Mesenchymal stem cell (in vitro differentiated cells and primary cell): Measurements from ENCODE around the gene CSTF3.

Experiments used
- DNase-seq: peaks from one replicate; pipeline ENCODE4 v3.0.0-alpha.2; 2013
- H2AFZ ChIP-seq: one replicate; pipeline ENCODE4 v1.6.1; 2013; ENCODE audit warnings: low read depth, mild to moderate bottlenecking, control low read depth, inconsistent platforms, low read length, moderate library complexity
- H2AK5ac ChIP-seq: 2 replicates; pipeline ENCODE4 v1.6.1; 2013; ENCODE audit warnings: low read length, moderate library complexity, mild to moderate bottlenecking, inconsistent platforms; ENCODE audit not compliant: severe bottlenecking
- H2BK120ac ChIP-seq: one replicate; pipeline ENCODE4 v1.6.1; 2013; ENCODE audit warnings: low read depth, mild to moderate bottlenecking, inconsistent platforms, low read length, moderate library complexity
- H2BK12ac ChIP-seq, 2 experiments: one replicate each; pipeline ENCODE4 v1.6.1; 2013; ENCODE audit warnings: inconsistent platforms in 2 of 2, low read length in 2 of 2, mild to moderate bottlenecking in 2 of 2, moderate library complexity in 2 of 2, control low read depth in 1 of 2
- H2BK15ac ChIP-seq: one replicate; pipeline ENCODE4 v1.6.1; 2013; ENCODE audit warnings: mild to moderate bottlenecking, low read depth, inconsistent platforms; ENCODE audit not compliant: poor library complexity, severe bottlenecking
- H2BK5ac ChIP-seq: 2 replicates; pipeline ENCODE4 v1.6.1; 2013; ENCODE audit warnings: low read depth, mild to moderate bottlenecking, low read length, control low read depth, inconsistent platforms; ENCODE audit not compliant: poor library complexity, severe bottlenecking
- H3K14ac ChIP-seq, 2 experiments: one replicate each; pipeline ENCODE4 v1.6.1; 2013; ENCODE audit warnings: inconsistent platforms in 2 of 2, low read length in 2 of 2, control low read depth in 1 of 2, mild to moderate bottlenecking in 1 of 2, moderate library complexity in 1 of 2
- H3K18ac ChIP-seq, 2 experiments: one replicate each; pipeline ENCODE4 v1.6.1; 2013; ENCODE audit warnings: inconsistent platforms in 2 of 2, low read length in 2 of 2, control low read depth in 1 of 2, low read depth in 1 of 2, mild to moderate bottlenecking in 1 of 2
- H3K23ac ChIP-seq, 2 experiments: one replicate each; pipeline ENCODE4 v1.6.1; 2013; ENCODE audit warnings: inconsistent platforms in 2 of 2, low read length in 2 of 2, mild to moderate bottlenecking in 2 of 2, moderate library complexity in 2 of 2, control low read depth in 1 of 2
- H3K27ac ChIP-seq: 2 replicates; pipeline ENCODE4 v1.5.1; 2013; ENCODE audit warnings: mild to moderate bottlenecking, moderate library complexity, low read length, control low read depth, inconsistent platforms; ENCODE audit not compliant: poor library complexity, severe bottlenecking
- H3K27me3 ChIP-seq, 2 experiments: 2 replicates each; pipeline versions ENCODE4 v1.6.1 to v1.7.0; 2013; ENCODE audit warnings: low read length in 2 of 2, mild to moderate bottlenecking in 2 of 2, moderate library complexity in 2 of 2, control low read depth in 1 of 2, inconsistent platforms in 1 of 2; ENCODE audit not compliant: control insufficient read depth in 1 of 2, insufficient read depth in 1 of 2
- H3K36me3 ChIP-seq, 2 experiments: 2 replicates each; pipeline versions ENCODE4 v1.6.1 to v1.7.0; 2013; ENCODE audit warnings: low read length in 2 of 2, control low read depth in 1 of 2, inconsistent platforms in 1 of 2, low read depth in 1 of 2, mild to moderate bottlenecking in 1 of 2; ENCODE audit not compliant: insufficient read depth in 2 of 2, control insufficient read depth in 1 of 2
- H3K4ac ChIP-seq, 2 experiments: one replicate each; pipeline ENCODE4 v1.6.1; 2013; ENCODE audit warnings: inconsistent platforms in 2 of 2, low read length in 2 of 2, mild to moderate bottlenecking in 2 of 2, moderate library complexity in 2 of 2, control low read depth in 1 of 2, low read depth in 1 of 2
- H3K4me1 ChIP-seq: 2 replicates; pipeline ENCODE4 v1.6.1; 2013; ENCODE audit warnings: low read depth, low read length, control low read depth; ENCODE audit not compliant: control insufficient read depth, insufficient read depth
- H3K4me2 ChIP-seq: 2 replicates; pipeline ENCODE4 v1.6.1; 2013; ENCODE audit warnings: low read length, mild to moderate bottlenecking, inconsistent platforms; ENCODE audit not compliant: poor library complexity, severe bottlenecking
- H3K4me3 ChIP-seq, 2 experiments: 2 replicates each; pipeline versions ENCODE4 v1.5.1 to v1.7.0; 2013; ENCODE audit warnings: low read length in 2 of 2, mild to moderate bottlenecking in 2 of 2, control low read depth in 1 of 2, low read depth in 1 of 2; ENCODE audit not compliant: insufficient read depth in 1 of 2
- H3K79me1 ChIP-seq: replicated peaks from 2 replicates; pipeline ENCODE4 v1.6.1; 2013; ENCODE audit warnings: mild to moderate bottlenecking, control low read depth, low read length, inconsistent platforms; ENCODE audit not compliant: poor library complexity, severe bottlenecking
- H3K9ac ChIP-seq: 2 replicates; pipeline ENCODE4 v1.7.0; 2013; ENCODE audit warnings: mild to moderate bottlenecking, low read length, moderate library complexity
- H3K9me3 ChIP-seq: 2 replicates; pipeline ENCODE4 v1.7.0; 2013; ENCODE audit warnings: mild to moderate bottlenecking, low read length; ENCODE audit not compliant: control insufficient read depth
- H4K8ac ChIP-seq: one replicate; pipeline ENCODE4 v1.6.1; 2013; ENCODE audit warnings: inconsistent platforms, mild to moderate bottlenecking, low read length, moderate library complexity
- H4K91ac ChIP-seq: one replicate; pipeline ENCODE4 v1.6.1; 2013; ENCODE audit warnings: mild to moderate bottlenecking, low read length, inconsistent platforms
- WGBS: methylation state at CpG from one replicate; pipeline ENCODE4 v1.1.7; 2013; ENCODE audit warnings: mixed read lengths; 5-methylcytosine and 5-hydroxymethylcytosine counted together

CSTF3 gene

GRCh38 chr11:33044285-33044756, 117.0 kb downstream of the CSTF3 start:
- H3K9ac ChIP-seq, result no peak overlapping the region
- H3K27me3 ChIP-seq, result no peaks in the 10 kb centered on the region
- DNase-seq, result no peak
- H3K27ac ChIP-seq, result no peak overlapping the region
- H3K9me3 ChIP-seq, result peaks cover 5% of the 10 kb centered on the region
- H4K91ac ChIP-seq, result no peak overlapping the region
- H2AFZ ChIP-seq, result no peak overlapping the region
- 98% methylated on average over 2 of the region's 4 CpGs for WGBS
- no peak overlapping the region for H2BK12ac ChIP-seq
- no peak overlapping the region for H3K23ac ChIP-seq
- peaks cover 24% of the 10 kb centered on the region for H3K79me1 ChIP-seq
- peaks cover 1% of the 10 kb centered on the region for H3K4me1 ChIP-seq
- no peak overlapping the region for H3K4ac ChIP-seq
- no peak overlapping the region for H3K18ac ChIP-seq
- H2BK5ac ChIP-seq, result no peak overlapping the region
- H2BK15ac ChIP-seq, result no peak overlapping the region
- no peak overlapping the region for H3K4me2 ChIP-seq
- H3K14ac ChIP-seq, result no peak overlapping the region
- no peak overlapping the region for H4K8ac ChIP-seq
- H3K4me3 ChIP-seq, result no peak overlapping the region
- no peak overlapping the region for H2BK120ac ChIP-seq
- peaks cover 12 to 53% of the 10 kb centered on the region in 2 experiments for H3K36me3 ChIP-seq
- no peak overlapping the region for H2AK5ac ChIP-seq

GRCh38 chr11:33043221-33043830, 118.0 kb downstream of the CSTF3 start:
- H2BK15ac ChIP-seq, result no peak overlapping the region
- no peak overlapping the region for H3K4me2 ChIP-seq
- 100% methylated on average over 1 of the region's 2 CpGs for WGBS
- H3K4ac ChIP-seq, result no peak overlapping the region
- no peak overlapping the region for H3K23ac ChIP-seq
- no peak overlapping the region for H3K18ac ChIP-seq
- H2BK120ac ChIP-seq, result no peak overlapping the region
- H3K9me3 ChIP-seq, result peaks cover 5% of the 10 kb centered on the region
- no peak overlapping the region for H4K91ac ChIP-seq
- no peak for DNase-seq
- no peak overlapping the region for H3K14ac ChIP-seq
- H2AFZ ChIP-seq, result no peak overlapping the region
- H3K27me3 ChIP-seq, result no peaks in the 10 kb centered on the region
- H3K27ac ChIP-seq, result no peak overlapping the region
- peaks cover 12 to 48% of the 10 kb centered on the region in 2 experiments for H3K36me3 ChIP-seq
- no peak overlapping the region for H3K9ac ChIP-seq
- no peak overlapping the region for H2AK5ac ChIP-seq
- no peak overlapping the region for H4K8ac ChIP-seq
- H2BK12ac ChIP-seq, result no peak overlapping the region
- H3K4me3 ChIP-seq, result no peak overlapping the region
- no peak overlapping the region for H2BK5ac ChIP-seq
- H3K4me1 ChIP-seq, result peaks cover 1% of the 10 kb centered on the region
- H3K79me1 ChIP-seq, result peaks cover 24% of the 10 kb centered on the region

- H3K27ac ChIP-seq, result peak overlapping the region; percentile 8
- no peak overlapping the region for H2BK12ac ChIP-seq
- no peaks in the 10 kb centered on the region for H3K27me3 ChIP-seq
- H2BK15ac ChIP-seq, result no peak overlapping the region
- peaks cover 1% of the 10 kb centered on the region for H3K4me1 ChIP-seq
- no peak overlapping the region for H2AFZ ChIP-seq
- no peak overlapping the region for H4K8ac ChIP-seq
- WGBS, result 52% methylated on average over 3 of the region's 5 CpGs
- peaks cover 5% of the 10 kb centered on the region for H3K9me3 ChIP-seq
- H3K9ac ChIP-seq, result peak overlapping the region; percentile 95
- H3K79me1 ChIP-seq, result peaks cover 19% of the 10 kb centered on the region
- no peak overlapping the region for H3K4ac ChIP-seq
- no peak overlapping the region for H4K91ac ChIP-seq
- no peak overlapping the region for H3K18ac ChIP-seq
- no peak overlapping the region for H2BK120ac ChIP-seq
- H2BK5ac ChIP-seq, result no peak overlapping the region
- no peak overlapping the region for H3K14ac ChIP-seq
- H3K4me2 ChIP-seq, result peak overlapping the region; percentile 9
- H3K36me3 ChIP-seq, result peaks cover 11 to 28% of the 10 kb centered on the region in 2 experiments
- peak overlapping the region in 1 of 2 experiments; percentile 85 for H3K4me3 ChIP-seq
- H3K23ac ChIP-seq, result no peak overlapping the region
- DNase-seq, result no peak
- no peak overlapping the region for H2AK5ac ChIP-seq
These were observed 120.3 kb downstream of the CSTF3 start for GRCh38 chr11:33040862-33041453.

- H3K27ac ChIP-seq, result peak overlapping the region; percentile 80
- no peak overlapping the region for H2AK5ac ChIP-seq
- H3K9ac ChIP-seq, result peak overlapping the region; percentile 95
- WGBS, result 9% methylated on average over 25 of the region's 30 CpGs
- H2BK5ac ChIP-seq, result no peak overlapping the region
- H2AFZ ChIP-seq, result no peak overlapping the region
- no peak overlapping the region for H2BK120ac ChIP-seq
- H3K23ac ChIP-seq, result no peak overlapping the region
- H2BK15ac ChIP-seq, result no peak overlapping the region
- no peak overlapping the region for H4K91ac ChIP-seq
- peaks cover under 1% of the 10 kb centered on the region for H3K9me3 ChIP-seq
- H3K27me3 ChIP-seq, result no peaks in the 10 kb centered on the region
- no peak overlapping the region for H3K14ac ChIP-seq
- no peak overlapping the region for H3K4ac ChIP-seq
- peaks cover 14% of the 10 kb centered on the region for H3K79me1 ChIP-seq
- peaks cover 1% of the 10 kb centered on the region for H3K4me1 ChIP-seq
- peak overlapping the region; percentile 61 to 82 for H3K18ac ChIP-seq
- peak; percentile 38 for DNase-seq
- H4K8ac ChIP-seq, result no peak overlapping the region
- peak overlapping the region; percentile 86 for H3K4me2 ChIP-seq
- H3K36me3 ChIP-seq, result peaks cover 4 to 21% of the 10 kb centered on the region in 2 experiments
- H2BK12ac ChIP-seq, result peak overlapping the region in 1 of 2 experiments; percentile 15
- H3K4me3 ChIP-seq, result peak overlapping the region; percentile 85 to 89
These were observed 121.0 kb downstream of the CSTF3 start for GRCh38 chr11:33040033-33040861.
